ENCODE results near the gene IGLL1. TPM values are rescaled to one million over a fixed set of nuclear protein-coding genes. Genes with fewer than 3 reads are reported as not detected.
"Not testable (repeated sequence)": the region's sequence is repeated elsewhere in the genome, so short reads cannot be mapped to it uniquely, and the experiment has no call there.

IGLL1 gene
- total RNA-seq, 1 donor from 2014 or later, result not detected

DNA sequence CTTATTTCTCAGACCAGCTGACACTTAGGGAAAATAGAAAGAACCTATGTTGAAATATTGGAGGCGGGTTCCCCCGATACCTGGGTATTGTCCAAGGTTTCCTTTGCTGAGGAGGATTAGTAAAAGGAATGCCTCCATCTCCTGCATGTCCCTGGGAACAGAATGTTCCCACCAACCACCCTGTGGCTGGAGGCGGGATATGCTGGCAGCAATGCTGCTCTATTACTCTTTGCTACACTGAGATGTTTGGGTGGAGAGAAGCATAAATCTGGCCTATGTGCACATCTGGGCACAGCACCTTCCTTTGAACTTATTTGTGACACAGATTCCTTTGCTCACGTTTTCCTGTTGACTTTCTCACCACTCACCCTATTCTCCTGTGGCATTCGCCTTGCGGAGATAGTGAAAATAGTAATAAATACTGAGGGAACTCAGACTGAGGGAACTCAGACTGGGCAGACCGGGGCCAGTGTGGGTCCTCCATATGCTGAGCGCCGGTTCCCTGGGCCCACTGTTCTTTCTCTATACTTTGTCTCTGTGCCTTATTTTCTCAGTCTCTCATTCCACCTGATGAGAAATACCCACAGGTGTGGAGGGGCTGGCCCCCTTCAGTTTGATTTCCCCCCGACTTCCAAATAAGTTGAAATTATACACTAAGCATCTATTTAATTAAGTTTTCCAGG is 32.1 kb downstream of the IGLL1 start:
- DNase-seq (ENCODE audit: low spot score), result no peak
- intact Hi-C loops (cut with DNase I), result no loop called here

GRCh38 chr22:23547382-23547781 is 32.7 kb downstream of the IGLL1 start:
- DNase-seq (ENCODE audit: low spot score); intact Hi-C loops (cut with DNase I): not testable (repeated sequence)

DNA sequence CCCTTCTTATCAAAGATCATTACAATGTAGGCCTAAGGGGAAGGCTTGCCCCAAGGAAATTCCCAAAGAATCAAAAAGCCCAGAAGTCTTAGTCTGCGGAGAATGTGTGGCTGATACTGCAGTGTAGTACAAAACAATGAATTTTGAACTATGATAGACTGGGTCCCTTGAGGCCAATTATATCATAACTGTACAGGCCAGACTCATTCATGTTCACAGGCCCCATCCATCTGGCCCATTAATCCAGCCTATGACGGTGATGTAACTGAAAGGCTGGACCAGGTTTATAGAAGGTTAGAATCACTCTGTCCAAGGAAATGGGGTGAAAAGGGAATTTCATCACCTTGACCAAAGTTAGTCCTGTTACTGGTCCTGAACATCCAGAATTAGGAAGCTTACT is 35.2 kb downstream of the IGLL1 start:
- intact Hi-C loops (cut with DNase I), result loop anchor here (5.0 kb wide), 1 partner anchor 307 kb away; no protein-coding TSS in a partner anchor

DNA sequence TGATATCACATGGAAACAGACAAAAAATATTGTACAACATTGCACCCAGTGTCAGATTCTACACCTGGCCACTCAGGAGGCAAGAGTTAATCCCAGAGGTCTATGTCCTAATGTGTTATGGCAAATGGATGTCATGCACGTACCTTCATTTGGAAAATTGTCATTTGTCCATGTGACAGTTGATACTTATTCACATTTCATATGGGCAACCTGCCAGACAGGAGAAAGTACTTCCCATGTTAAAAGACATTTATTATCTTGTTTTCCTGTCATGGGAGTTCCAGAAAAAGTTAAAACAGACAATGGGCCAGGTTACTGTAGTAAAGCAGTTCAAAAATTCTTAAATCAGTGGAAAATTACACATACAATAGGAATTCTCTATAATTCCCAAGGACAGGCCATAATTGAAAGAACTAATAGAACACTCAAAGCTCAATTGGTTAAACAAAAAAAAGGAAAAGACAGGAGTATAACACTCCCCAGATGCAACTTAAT is 36.5 kb downstream of the IGLL1 start:
- not testable (repeated sequence) for DNase-seq (ENCODE audit: low spot score)
- intact Hi-C loops (cut with DNase I), result loop anchor here (5.0 kb wide), 1 partner anchor 309 kb away; no protein-coding TSS in a partner anchor

More for the DNA sequence above, 35.2 kb downstream of the IGLL1 start:
- DNase-seq (ENCODE audit: low spot score), result no peak

DNA sequence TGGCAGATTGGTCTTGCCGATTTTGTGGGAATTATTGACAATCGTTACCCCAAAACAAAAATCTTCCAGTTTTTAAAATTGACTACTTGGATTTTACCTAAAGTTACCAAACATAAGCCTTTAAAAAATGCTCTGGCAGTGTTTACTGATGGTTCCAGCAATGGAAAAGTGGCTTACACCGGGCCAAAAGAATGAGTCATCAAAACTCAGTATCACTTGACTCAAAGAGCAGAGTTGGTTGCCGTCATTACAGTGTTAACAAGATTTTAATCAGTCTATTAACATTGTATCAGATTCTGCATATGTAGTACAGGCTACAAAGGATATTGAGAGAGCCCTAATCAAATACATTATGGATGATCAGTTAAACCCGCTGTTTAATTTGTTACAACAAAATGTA is 37.2 kb downstream of the IGLL1 start:
- intact Hi-C loops (cut with DNase I), result loop anchor here (5.0 kb wide), 1 partner anchor 309 kb away; no protein-coding TSS in a partner anchor
- no peak for DNase-seq (ENCODE audit: low spot score)

- intact Hi-C loops (cut with DNase I), result loop anchor here (5.0 kb wide), 1 partner anchor 310 kb away; no protein-coding TSS in a partner anchor
- not testable (repeated sequence) for DNase-seq (ENCODE audit: low spot score)
Observed at GRCh38 chr22:23542391-23542790, 37.7 kb downstream of the IGLL1 start.

GRCh38 chr22:23541849-23542281 is 38.2 kb downstream of the IGLL1 start:
- intact Hi-C loops (cut with DNase I), result loop anchor here (2.0 to 5.0 kb wide), 2 partner anchors 49 to 310 kb away; no protein-coding TSS in a partner anchor
- not testable (repeated sequence) for DNase-seq (ENCODE audit: low spot score)

DNA sequence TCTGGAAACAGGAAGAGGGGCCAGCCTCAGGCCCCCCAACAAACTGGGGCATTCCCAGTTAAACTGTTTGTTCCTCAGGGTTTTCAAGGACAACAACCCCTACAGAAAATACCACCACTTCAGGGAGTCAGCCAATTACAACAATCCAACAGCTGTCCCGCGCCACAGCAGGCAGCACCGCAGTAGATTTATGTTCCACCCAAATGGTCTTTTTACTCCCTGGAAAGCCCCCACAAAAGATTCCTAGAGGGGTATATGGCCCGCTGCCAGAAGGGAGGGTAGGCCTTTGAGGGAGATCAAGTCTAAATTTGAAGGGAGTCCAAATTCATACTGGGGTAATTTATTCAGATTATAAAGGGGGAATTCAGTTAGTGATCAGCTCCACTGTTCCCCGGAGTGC is 39.3 kb downstream of the IGLL1 start:
- intact Hi-C loops (cut with DNase I), result loop anchor here (2.0 to 5.0 kb wide), 2 partner anchors 50 to 311 kb away; no protein-coding TSS in a partner anchor
- DNase-seq (ENCODE audit: low spot score), result not testable (repeated sequence)

DNA sequence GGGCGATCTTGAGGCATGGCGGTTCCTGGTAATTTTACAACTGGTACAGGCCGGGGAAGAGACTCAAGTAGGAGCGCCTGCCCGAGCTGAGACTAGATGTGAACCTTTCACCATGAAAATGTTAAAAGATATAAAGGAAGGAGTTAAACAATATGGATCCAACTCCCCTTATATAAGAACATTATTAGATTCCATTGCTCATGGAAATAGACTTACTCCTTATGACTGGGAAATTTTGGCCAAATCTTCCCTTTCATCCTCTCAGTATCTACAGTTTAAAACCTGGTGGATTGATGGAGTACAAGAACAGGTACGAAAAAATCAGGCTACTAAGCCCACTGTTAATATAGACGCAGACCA is 40.3 kb downstream of the IGLL1 start:
- intact Hi-C loops (cut with DNase I), result loop anchor here (2.0 to 5.0 kb wide), 6 partner anchors 19 to 312 kb away; no protein-coding TSS in a partner anchor
- not testable (repeated sequence) for DNase-seq (ENCODE audit: low spot score)

DNA sequence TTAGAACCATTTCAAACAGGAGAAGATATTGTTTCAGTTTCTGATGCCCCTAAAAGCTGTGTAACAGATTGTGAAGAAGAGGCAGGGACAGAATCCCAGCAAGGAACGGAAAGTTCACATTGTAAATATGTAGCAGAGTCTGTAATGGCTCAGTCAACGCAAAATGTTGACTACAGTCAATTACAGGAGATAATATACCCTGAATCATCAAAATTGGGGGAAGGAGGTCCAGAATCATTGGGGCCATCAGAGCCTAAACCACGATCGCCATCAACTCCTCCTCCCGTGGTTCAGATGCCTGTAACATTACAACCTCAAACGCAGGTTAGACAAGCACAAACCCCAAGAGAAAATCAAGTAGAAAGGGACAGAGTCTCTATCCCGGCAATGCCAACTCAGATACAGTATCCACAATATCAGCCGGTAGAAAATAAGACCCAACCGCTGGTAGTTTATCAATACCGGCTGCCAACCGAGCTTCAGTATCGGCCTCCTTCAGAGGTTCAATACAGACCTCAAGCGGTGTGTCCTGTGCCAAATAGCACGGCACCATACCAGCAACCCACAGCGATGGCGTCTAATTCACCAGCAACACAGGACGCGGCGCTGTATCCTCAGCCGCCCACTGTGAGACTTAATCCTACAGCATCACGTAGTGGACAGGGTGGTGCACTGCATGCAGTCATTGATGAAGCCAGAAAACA is 40.8 kb downstream of the IGLL1 start:
- peak; percentile 83 for DNase-seq (ENCODE audit: low spot score)
- intact Hi-C loops (cut with DNase I), result loop anchor here (2.0 to 5.0 kb wide), 4 partner anchors 18 to 217 kb away; no protein-coding TSS in a partner anchor

- intact Hi-C loops (cut with DNase I), result loop anchor here (2.0 to 5.0 kb wide), 4 partner anchors 18 to 216 kb away; no protein-coding TSS in a partner anchor
- not testable (repeated sequence) for DNase-seq (ENCODE audit: low spot score)
Observed at GRCh38 chr22:23538696-23539030, 41.4 kb downstream of the IGLL1 start.

GRCh38 chr22:23537830-23538695 is 42.0 kb downstream of the IGLL1 start:
- not testable (repeated sequence) for DNase-seq (ENCODE audit: low spot score)
- intact Hi-C loops (cut with DNase I), result loop anchor here (2.0 to 5.0 kb wide), 4 partner anchors 17 to 216 kb away; no protein-coding TSS in a partner anchor

DNA sequence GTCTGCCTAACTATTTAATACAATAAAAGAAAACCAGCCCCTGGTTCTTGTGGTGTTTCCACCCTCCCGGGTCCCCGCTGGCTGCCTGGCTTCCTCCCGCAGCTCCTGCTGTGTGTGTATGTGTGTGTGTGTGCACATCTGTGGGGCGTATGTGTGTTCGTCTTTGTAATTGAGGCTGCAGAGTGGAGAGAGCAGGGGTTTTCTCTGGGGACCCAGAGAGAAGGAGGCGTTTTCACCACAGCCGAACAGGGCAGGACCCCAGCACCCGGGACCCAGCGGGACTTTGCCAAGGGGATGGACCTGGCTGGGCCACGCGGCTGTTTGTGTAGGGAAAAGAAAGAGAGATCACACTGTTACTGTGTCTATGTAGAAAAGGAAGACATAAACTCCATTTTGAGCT is 42.7 kb downstream of the IGLL1 start:
- intact Hi-C loops (cut with DNase I), result loop anchor here (5.0 kb wide), 3 partner anchors 135 to 215 kb away; no protein-coding TSS in a partner anchor
- peak; percentile 50 for DNase-seq (ENCODE audit: low spot score)

DNA sequence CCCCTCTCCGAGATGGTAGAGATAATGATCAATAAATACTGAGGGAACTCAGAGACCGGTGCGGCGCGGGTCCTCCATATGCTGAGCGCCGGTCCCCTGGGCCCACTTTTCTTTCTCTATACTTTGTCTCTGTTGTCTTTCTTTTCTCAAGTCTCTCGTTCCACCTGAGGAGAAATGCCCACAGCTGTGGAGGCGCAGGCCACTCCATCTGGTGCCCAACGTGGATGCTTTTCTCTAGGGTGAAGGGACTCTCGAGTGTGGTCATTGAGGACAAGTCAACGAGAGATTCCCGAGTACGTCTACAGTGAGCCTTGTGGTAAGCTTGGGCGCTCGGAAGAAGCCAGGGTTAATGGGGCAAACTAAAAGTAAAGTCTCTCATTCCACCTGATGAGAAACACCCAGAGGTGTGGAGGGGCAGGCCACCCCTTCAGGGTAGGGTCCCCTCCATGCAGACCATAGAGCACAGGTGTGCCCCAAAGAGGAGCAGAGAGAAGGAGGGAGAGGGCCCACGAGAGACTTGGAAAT is 43.2 kb downstream of the IGLL1 start:
- intact Hi-C loops (cut with DNase I), result loop anchor here (5.0 kb wide), 3 partner anchors 135 to 215 kb away; no protein-coding TSS in a partner anchor
- DNase-seq (ENCODE audit: low spot score), result no peak

- DNase-seq (ENCODE audit: low spot score), result not testable (repeated sequence)
Observed at GRCh38 chr22:23535790-23536661, 44.1 kb downstream of the IGLL1 start.

GRCh38 chr22:23534851-23535717 is 45.0 kb downstream of the IGLL1 start:
- peak; percentile 69 for DNase-seq (ENCODE audit: low spot score)
- intact Hi-C loops (cut with DNase I), result loop anchor here (5.0 kb wide), 3 partner anchors 133 to 213 kb away; no protein-coding TSS in a partner anchor

More at GRCh38 chr22:23535790-23536661, 44.1 kb downstream of the IGLL1 start:
- intact Hi-C loops (cut with DNase I), result loop anchor here (5.0 kb wide), 3 partner anchors 134 to 214 kb away; no protein-coding TSS in a partner anchor
